HepG2 (cell line): ENCODE measurements around the gene SELPLG. TPM values are rescaled to one million over a fixed set of nuclear protein-coding genes. Genes with fewer than 3 reads are reported as not detected.

Source experiments
- ARNTL ChIP-seq: sonication (generic); formaldehyde crosslinking; IDR thresholded peaks from 2 replicates; pipeline ENCODE4 v1.4.0; 2020; ENCODE audit warnings: mild to moderate bottlenecking, missing genetic modification reagents
- BCL3 ChIP-seq: sonication (generic); formaldehyde crosslinking; IDR thresholded peaks from 2 replicates; pipeline ENCODE4 v1.5.1; 2020; ENCODE audit warnings: mild to moderate bottlenecking, missing genetic modification reagents, moderate library complexity
- CBX2 ChIP-seq, 2 experiments: fragments of 200-600 bp in 1 of 2; sonication (generic); formaldehyde crosslinking in 1 of 2; IDR thresholded peaks; 2 replicates each; pipeline versions ENCODE4 v1.7.0 to v1.8.1; 2018 to 2022; ENCODE audit warnings: low read depth in 2 of 2, low read length in 1 of 2, mild to moderate bottlenecking in 1 of 2, missing genetic modification reagents in 1 of 2
- DZIP1 ChIP-seq: sonication (generic); formaldehyde crosslinking; IDR thresholded peaks from 2 replicates; pipeline ENCODE4 v1.5.0; 2020; ENCODE audit warnings: mild to moderate bottlenecking, missing genetic modification reagents
- HOXD1 ChIP-seq: sonication (generic); formaldehyde crosslinking; IDR thresholded peaks from 2 replicates; pipeline ENCODE4 v1.5.0; 2020; ENCODE audit warnings: missing genetic modification reagents
- MAFG ChIP-seq: sonication (generic); formaldehyde crosslinking; IDR thresholded peaks from 2 replicates; pipeline ENCODE4 v1.5.1; 2020; ENCODE audit warnings: mild to moderate bottlenecking, missing genetic modification reagents
- MIXL1 ChIP-seq: IDR thresholded peaks from 2 replicates; pipeline ENCODE4 v1.6.1; 2016
- MNT ChIP-seq: fragments of 450-650 bp; IDR thresholded peaks from 2 replicates; pipeline ENCODE4 v1.6.1; 2016
- NFYC ChIP-seq: IDR thresholded peaks from 2 replicates; pipeline ENCODE4 v1.6.1; 2016; ENCODE audit warnings: missing genetic modification reagents, missing compliant biosample characterization
- PAF1 ChIP-seq: IDR thresholded peaks from 2 replicates; pipeline ENCODE4 v1.6.1; 2016; ENCODE audit warnings: missing genetic modification reagents, missing compliant biosample characterization
- ZBTB38 ChIP-seq: sonication (generic); formaldehyde crosslinking; IDR thresholded peaks from 2 replicates; pipeline ENCODE4 v1.5.1; 2020; ENCODE audit warnings: mild to moderate bottlenecking, missing genetic modification reagents
- ZNF124 ChIP-seq: sonication (generic); formaldehyde crosslinking; IDR thresholded peaks from 2 replicates; pipeline ENCODE4 v1.4.0; 2020; ENCODE audit warnings: missing genetic modification reagents
- ZNF143 ChIP-seq: sonication (generic); formaldehyde crosslinking; IDR thresholded peaks from 2 replicates; pipeline ENCODE4 v1.4.0; 2020; ENCODE audit warnings: missing genetic modification reagents
- ZNF30 ChIP-seq: sonication (generic); formaldehyde crosslinking; IDR thresholded peaks from 2 replicates; pipeline ENCODE4 v1.5.0; 2020; ENCODE audit warnings: mild to moderate bottlenecking, missing genetic modification reagents
- ZNF574 ChIP-seq: sonication (generic); formaldehyde crosslinking; IDR thresholded peaks from 2 replicates; pipeline ENCODE4 v1.4.0; 2020; ENCODE audit warnings: missing genetic modification reagents
- ZNF773 ChIP-seq: sonication (generic); formaldehyde crosslinking; IDR thresholded peaks from 2 replicates; pipeline ENCODE4 v1.4.0; 2020; ENCODE audit warnings: missing genetic modification reagents, borderline replicate concordance
- ZNF777 ChIP-seq: sonication (generic); formaldehyde crosslinking; IDR thresholded peaks from 2 replicates; pipeline ENCODE4 v1.4.0; 2020; ENCODE audit warnings: missing genetic modification reagents
- polyA plus RNA-seq, 8 experiments: library from polyadenylated mRNA; depleted of rRNA in 3 of 8; stranded (reverse) in 7 of 8; unstranded in 1 of 8; fragments of >200 nt; fragmentation: Illumina TruSeq in 4 of 8; extraction: Trizol in 4 of 8; gene quantifications; 2 replicates each; pipeline versions ENCODE4 v1.2.1 to v1.2.3, GENCODE V29; 2011 to 2016; ENCODE audit warnings: low read depth in 4 of 8, missing spikeins in 1 of 8, mixed read lengths in 1 of 8; ENCODE audit not compliant: insufficient read depth in 1 of 8
- total RNA-seq, 5 experiments: library from RNA; depleted of rRNA; stranded (reverse); fragments of >200 nt; fragmentation: Illumina TruSeq; extraction: Trizol; gene quantifications; 2 replicates each; pipeline ENCODE4 v1.2.3, GENCODE V29; 2016; ENCODE audit warnings: low read depth in 1 of 5
- TF ChIP-seq, protein P1 (sequence below): fragments of 450-650 bp; IDR thresholded peaks from 2 replicates; pipeline ENCODE4 v1.6.1; 2017
- TF ChIP-seq, protein P2 (sequence below): sonication (generic); formaldehyde crosslinking; IDR thresholded peaks from 2 replicates; pipeline ENCODE4 v1.5.0; 2020; ENCODE audit warnings: missing genetic modification reagents, mild to moderate bottlenecking, borderline replicate concordance

Gene SELPLG
- total and polyA plus RNA-seq, 2 of the 13 experiments (the other 11 are each of a cell fraction or from before 2014, with no cell fraction given), result 0.12 TPM; not detected in 1

GRCh38 chr12:108620236-108620879, 13.3 kb downstream of the SELPLG start (continued):
- TF ChIP-seq MNT (no peak), ZNF777 (CRISPR knock-in tag) (no peak), MAFG (CRISPR knock-in tag) (no peak), NFYC (no peak), DZIP1 (CRISPR knock-in tag) (no peak), BCL3 (0 out of 2 replicates have a peak, but pooled peaks have one; percentile 26), MIXL1 (CRISPR knock-in tag) (no peak), PAF1 (CRISPR knock-in tag) (no peak), HOXD1 (CRISPR knock-in tag) (no peak), ARNTL (CRISPR knock-in tag) (no peak), ZNF143 (CRISPR knock-in tag) (no peak), ZNF773 (CRISPR knock-in tag) (no peak), ZNF124 (CRISPR knock-in tag) (no peak), ZNF30 (CRISPR knock-in tag) (no peak), ZNF574 (CRISPR knock-in tag) (peak; percentile 21; the same call in 1 of the 2 replicates), CBX2 (IDR thresholded peaks at IDR 0.05; ENCODE audit: low read depth, low read length) (no peak), CBX2 (CRISPR knock-in tag; IDR thresholded peaks at IDR 0.05; ENCODE audit: low read depth) (no peak), ZBTB38 (no peak)
- TF ChIP-seq, protein P1, sequence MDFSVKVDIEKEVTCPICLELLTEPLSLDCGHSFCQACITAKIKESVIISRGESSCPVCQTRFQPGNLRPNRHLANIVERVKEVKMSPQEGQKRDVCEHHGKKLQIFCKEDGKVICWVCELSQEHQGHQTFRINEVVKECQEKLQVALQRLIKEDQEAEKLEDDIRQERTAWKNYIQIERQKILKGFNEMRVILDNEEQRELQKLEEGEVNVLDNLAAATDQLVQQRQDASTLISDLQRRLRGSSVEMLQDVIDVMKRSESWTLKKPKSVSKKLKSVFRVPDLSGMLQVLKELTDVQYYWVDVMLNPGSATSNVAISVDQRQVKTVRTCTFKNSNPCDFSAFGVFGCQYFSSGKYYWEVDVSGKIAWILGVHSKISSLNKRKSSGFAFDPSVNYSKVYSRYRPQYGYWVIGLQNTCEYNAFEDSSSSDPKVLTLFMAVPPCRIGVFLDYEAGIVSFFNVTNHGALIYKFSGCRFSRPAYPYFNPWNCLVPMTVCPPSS, result no peak
- TF ChIP-seq, protein P2, sequence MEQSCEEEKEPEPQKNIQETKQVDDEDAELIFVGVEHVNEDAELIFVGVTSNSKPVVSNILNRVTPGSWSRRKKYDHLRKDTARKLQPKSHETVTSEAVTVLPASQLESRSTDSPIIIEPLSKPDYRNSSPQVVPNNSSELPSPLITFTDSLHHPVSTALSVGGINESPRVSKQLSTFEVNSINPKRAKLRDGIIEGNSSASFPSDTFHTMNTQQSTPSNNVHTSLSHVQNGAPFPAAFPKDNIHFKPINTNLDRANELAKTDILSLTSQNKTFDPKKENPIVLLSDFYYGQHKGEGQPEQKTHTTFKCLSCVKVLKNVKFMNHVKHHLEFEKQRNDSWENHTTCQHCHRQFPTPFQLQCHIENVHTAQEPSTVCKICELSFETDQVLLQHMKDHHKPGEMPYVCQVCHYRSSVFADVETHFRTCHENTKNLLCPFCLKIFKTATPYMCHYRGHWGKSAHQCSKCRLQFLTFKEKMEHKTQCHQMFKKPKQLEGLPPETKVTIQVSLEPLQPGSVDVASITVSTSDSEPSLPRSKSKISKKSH (CRISPR knock-in tag), result no peak
